Liver (tissue), 9 donors: ENCODE measurements around the gene POLR2H. TPM values are rescaled to one million over a fixed set of nuclear protein-coding genes. Genes with fewer than 3 reads are reported as not detected.

Experiments used
- DNase-seq: peaks from one replicate; pipeline ENCODE4 v3.0.0-alpha.2; 2017; ENCODE audit warnings: low spot score
- H3K27ac ChIP-seq, 2 donors: one replicate each; pipeline ENCODE4 v1.7.0; 2013; ENCODE audit warnings: inconsistent platforms in 2 of 2, low read length in 2 of 2, control low read depth in 1 of 2, low read depth in 1 of 2, mild to moderate bottlenecking in 1 of 2
- H3K27me3 ChIP-seq, 4 donors: one replicate each; pipeline versions ENCODE4 v1.6.1 to v1.7.0; 2013; ENCODE audit warnings: low read length in 3 of 4, inconsistent platforms in 1 of 4, mild to moderate bottlenecking in 1 of 4, moderate library complexity in 1 of 4; ENCODE audit not compliant: control insufficient read depth in 4 of 4, insufficient read depth in 4 of 4
- H3K36me3 ChIP-seq, 4 donors: one replicate each; pipeline versions ENCODE4 v1.6.1 to v1.7.0; 2013; ENCODE audit warnings: low read length in 3 of 4, mild to moderate bottlenecking in 3 of 4, low read depth in 1 of 4, moderate library complexity in 1 of 4; ENCODE audit not compliant: control insufficient read depth in 4 of 4, insufficient read depth in 3 of 4
- H3K4me1 ChIP-seq, 4 donors: one replicate each; pipeline versions ENCODE4 v1.6.1 to v1.7.0; 2013; ENCODE audit warnings: low read length in 3 of 4, mild to moderate bottlenecking in 3 of 4, moderate library complexity in 1 of 4; ENCODE audit not compliant: control insufficient read depth in 4 of 4, insufficient read depth in 4 of 4
- H3K4me3 ChIP-seq, 3 donors: one replicate each; pipeline versions ENCODE4 v1.6.1 to v1.7.0; 2013; ENCODE audit warnings: low read length in 3 of 3, control low read depth in 1 of 3, low read depth in 1 of 3, mild to moderate bottlenecking in 1 of 3
- H3K9ac ChIP-seq, 2 donors: one replicate each; pipeline ENCODE4 v1.7.0; 2013; ENCODE audit warnings: low read length in 2 of 2, mild to moderate bottlenecking in 2 of 2, moderate library complexity in 2 of 2, control low read depth in 1 of 2, low read depth in 1 of 2
- H3K9me3 ChIP-seq, 4 donors: one replicate each; pipeline versions ENCODE4 v1.6.1 to v1.7.0; 2013; ENCODE audit warnings: low read length in 3 of 4; ENCODE audit not compliant: control insufficient read depth in 4 of 4
- ATF3 ChIP-seq: IDR thresholded peaks from 2 replicates; pipeline ENCODE4 v1.6.1; 2016; ENCODE audit warnings: antibody characterized with exemption
- CTCF ChIP-seq: fragments of 150-350 bp; IDR thresholded peaks from 2 replicates; pipeline ENCODE4 v1.5.1; 2017; ENCODE audit warnings: improper control_type of control experiment, low read depth, low read length; ENCODE audit not compliant: missing input control
- EGR1 ChIP-seq, 2 donors: IDR thresholded peaks; 2 replicates each; pipeline ENCODE4 v1.6.1; 2016 to 2018; ENCODE audit warnings: antibody characterized with exemption in 2 of 2, low read depth in 2 of 2
- FOXA1 ChIP-seq: IDR thresholded peaks from 2 replicates; pipeline ENCODE4 v1.6.1; 2016; ENCODE audit warnings: antibody characterized with exemption
- FOXA2 ChIP-seq: IDR thresholded peaks from 2 replicates; pipeline ENCODE4 v1.6.1; 2016; ENCODE audit warnings: antibody characterized with exemption
- GABPA ChIP-seq, 2 donors: IDR thresholded peaks in 1 of 2; conservative IDR thresholded peaks in 1 of 2; 2 replicates each; pipeline ENCODE4 v1.6.1; 2016; ENCODE audit warnings: antibody characterized with exemption in 2 of 2, mild to moderate bottlenecking in 1 of 2, moderate library complexity in 1 of 2
- HNF4A ChIP-seq, 2 donors: conservative IDR thresholded peaks; 2 replicates each; pipeline ENCODE4 v1.6.1; 2016; ENCODE audit warnings: antibody characterized with exemption in 2 of 2, mild to moderate bottlenecking in 2 of 2
- JUND ChIP-seq, 2 donors: IDR thresholded peaks; 2 replicates each; pipeline ENCODE4 v1.6.1; 2016; ENCODE audit warnings: antibody characterized with exemption in 2 of 2
- MAX ChIP-seq: IDR thresholded peaks from 2 replicates; pipeline ENCODE4 v1.6.1; 2016; ENCODE audit warnings: antibody characterized with exemption
- NR2F2 ChIP-seq: IDR thresholded peaks from 2 replicates; pipeline ENCODE4 v1.6.1; 2016; ENCODE audit warnings: antibody characterized with exemption
- RAD21 ChIP-seq, 2 donors: IDR thresholded peaks; 2 replicates each; pipeline ENCODE4 v1.6.1; 2016; ENCODE audit warnings: antibody characterized with exemption in 2 of 2, mild to moderate bottlenecking in 2 of 2
- REST ChIP-seq: IDR thresholded peaks from 2 replicates; pipeline ENCODE4 v1.6.1; 2016; ENCODE audit warnings: antibody characterized with exemption, mild to moderate bottlenecking
- SP1 ChIP-seq: IDR thresholded peaks from 2 replicates; pipeline ENCODE4 v1.6.1; 2018; ENCODE audit warnings: antibody characterized with exemption, mild to moderate bottlenecking
- TAF1 ChIP-seq: conservative IDR thresholded peaks from 2 replicates; pipeline ENCODE4 v1.6.1; 2016; ENCODE audit warnings: antibody characterized with exemption, mild to moderate bottlenecking
- ZBTB33 ChIP-seq: IDR thresholded peaks from 2 replicates; pipeline ENCODE4 v1.6.1; 2016; ENCODE audit warnings: antibody characterized with exemption
- WGBS: extraction: QIAGEN DNeasy Blood & Tissue Kit; methylation state at CpG from one replicate; pipeline ENCODE4 v1.1.7; 2013; 5-methylcytosine and 5-hydroxymethylcytosine counted together
- polyA plus RNA-seq, 2 donors: library from polyadenylated mRNA; stranded (reverse) in 1 of 2; unstranded in 1 of 2; fragments of 200-250 nt in 1 of 2; fragments of >200 nt in 1 of 2; fragmentation: Nextera tagmentation in 1 of 2; extraction: Ambion mirVana in 1 of 2; gene quantifications; one replicate each; pipeline versions ENCODE4 v1.2.1 to v1.2.3, GENCODE V29; 2013 to 2015
- total RNA-seq, 2 donors: library from RNA; depleted of rRNA; stranded (reverse); fragments of >200 nt; gene quantifications; one replicate each; pipeline ENCODE4 v1.2.3, GENCODE V29; 2014
- donor health status: healthy.
- donor health status: healthy.
- donor health status: healthy.
- donor health status: healthy.
- donor health status: healthy.

The POLR2H gene
- total and polyA plus RNA-seq, 4 donors, result 25.7 to 55.7 (median 43.5) TPM

GRCh38 chr3:184389384-184389783 lies 27.9 kb downstream of the POLR2H start (continued):
- TF ChIP-seq CTCF, result no peak

- DNase-seq, result no peak
- no peaks in the 10 kb centered on the region for H3K27me3 ChIP-seq
- no peak overlapping the region for H3K27ac ChIP-seq
- no peaks in the 10 kb centered on the region for H3K4me1 ChIP-seq
- peaks cover 9 to 43% (median 23%) of the 10 kb centered on the region in 4 donors for H3K36me3 ChIP-seq
- WGBS, result 91% methylated on average over 4 of the region's 5 CpGs
- no peak overlapping the region for H3K4me3 ChIP-seq
- no peak for TF ChIP-seq HNF4A (conservative IDR thresholded peaks at IDR 0.05)
- no peak for TF ChIP-seq CTCF
- no peak for TF ChIP-seq SP1
- no peak for TF ChIP-seq RAD21 (IDR thresholded peaks at IDR 0.05)
- no peak for TF ChIP-seq TAF1
- no peak for TF ChIP-seq FOXA1
- no peak for TF ChIP-seq EGR1 (IDR thresholded peaks at IDR 0.05; ENCODE audit: low read depth in 2 of 2)
- TF ChIP-seq NR2F2, result no peak
- no peak for TF ChIP-seq MAX
- TF ChIP-seq JUND (IDR thresholded peaks at IDR 0.05), result no peak
- TF ChIP-seq ZBTB33, result no peak
- TF ChIP-seq FOXA2, result no peak
- no peaks in the 10 kb centered on the region for H3K9me3 ChIP-seq
- H3K9ac ChIP-seq, result no peak overlapping the region
These were observed 28.5 kb downstream of the POLR2H start for GRCh38 chr3:184389935-184390528.

- no peaks in the 10 kb centered on the region for H3K27me3 ChIP-seq
- H3K9ac ChIP-seq, result no peak overlapping the region
- H3K4me1 ChIP-seq, result no peaks in the 10 kb centered on the region
- H3K9me3 ChIP-seq, result no peaks in the 10 kb centered on the region
- no peak overlapping the region for H3K4me3 ChIP-seq
- no peak for DNase-seq
- H3K27ac ChIP-seq, result no peak overlapping the region
- peaks cover 8 to 35% (median 20%) of the 10 kb centered on the region in 4 donors for H3K36me3 ChIP-seq
- 87% methylated on average over 3 of the region's 3 CpGs for WGBS
- no peak for TF ChIP-seq GABPA (IDR thresholded peaks at IDR 0.05 in 1 of 2, conservative IDR thresholded peaks at IDR 0.05 in 1 of 2)
- TF ChIP-seq REST, result no peak
- TF ChIP-seq ZBTB33, result no peak
- TF ChIP-seq FOXA1, result no peak
- TF ChIP-seq ATF3, result no peak
- TF ChIP-seq CTCF, result no peak
These were observed 29.8 kb downstream of the POLR2H start for GRCh38 chr3:184391266-184391665.
